GM12874 (cell line): ENCODE data around the gene LCE7A.

Experiments used
- TF ChIP-seq, protein P1 (sequence below): IDR thresholded peaks from 2 replicates; pipeline ENCODE4 v1.5.1; 2011; ENCODE audit warnings: low read depth, mild to moderate bottlenecking, control low read depth, low read length, moderate library complexity; ENCODE audit not compliant: insufficient read depth

Gene LCE7A

DNA sequence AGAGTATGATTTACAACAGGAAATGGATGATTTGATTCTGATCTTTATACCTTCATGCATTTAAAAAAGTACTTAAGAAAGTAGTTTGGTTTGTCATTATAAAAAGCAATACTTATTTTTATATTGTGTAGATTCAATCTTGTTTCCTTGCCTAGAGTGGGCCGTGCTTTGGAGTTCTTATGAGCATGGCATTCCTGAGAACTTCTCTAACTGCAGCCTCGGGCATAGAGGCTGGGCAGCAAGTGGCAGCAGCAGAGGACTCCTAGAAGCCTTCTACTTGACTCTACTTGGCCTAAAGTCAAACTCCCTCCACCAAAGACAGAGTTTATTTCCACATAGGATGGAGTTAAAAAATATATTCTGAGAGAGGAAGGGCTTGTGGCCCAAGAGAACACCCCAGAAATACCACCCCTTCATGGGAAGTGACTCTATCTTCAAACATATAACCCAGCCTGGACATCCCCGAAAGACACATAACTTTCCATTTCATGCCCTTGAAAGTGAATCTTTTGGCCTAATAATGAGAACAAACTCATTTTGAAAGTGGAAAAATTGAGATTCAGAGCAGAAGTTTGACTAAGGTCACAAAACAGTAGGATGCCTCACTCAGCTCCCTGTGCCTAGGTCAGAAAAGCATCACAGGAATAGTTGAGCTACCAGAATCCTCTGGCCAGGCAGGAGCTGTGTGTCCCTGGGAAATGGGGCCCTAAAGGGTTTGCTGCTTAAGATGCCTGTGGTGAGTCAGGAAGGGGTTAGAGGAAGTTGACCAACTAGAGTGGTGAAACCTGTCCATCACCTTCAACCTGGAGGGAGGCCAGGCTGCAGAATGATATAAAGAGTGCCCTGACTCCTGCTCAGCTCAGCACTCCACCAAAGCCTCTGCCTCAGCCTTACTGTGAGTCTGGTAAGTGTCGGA lies 48.1 kb downstream of the LCE7A start, which contains the start of gene IVL:
Gene IVL (plus strand): TSS at position 861 of the 916 bp plus-strand sequence. CDS start 1,252 bp downstream, outside the sequence.
- TF ChIP-seq, protein P1, sequence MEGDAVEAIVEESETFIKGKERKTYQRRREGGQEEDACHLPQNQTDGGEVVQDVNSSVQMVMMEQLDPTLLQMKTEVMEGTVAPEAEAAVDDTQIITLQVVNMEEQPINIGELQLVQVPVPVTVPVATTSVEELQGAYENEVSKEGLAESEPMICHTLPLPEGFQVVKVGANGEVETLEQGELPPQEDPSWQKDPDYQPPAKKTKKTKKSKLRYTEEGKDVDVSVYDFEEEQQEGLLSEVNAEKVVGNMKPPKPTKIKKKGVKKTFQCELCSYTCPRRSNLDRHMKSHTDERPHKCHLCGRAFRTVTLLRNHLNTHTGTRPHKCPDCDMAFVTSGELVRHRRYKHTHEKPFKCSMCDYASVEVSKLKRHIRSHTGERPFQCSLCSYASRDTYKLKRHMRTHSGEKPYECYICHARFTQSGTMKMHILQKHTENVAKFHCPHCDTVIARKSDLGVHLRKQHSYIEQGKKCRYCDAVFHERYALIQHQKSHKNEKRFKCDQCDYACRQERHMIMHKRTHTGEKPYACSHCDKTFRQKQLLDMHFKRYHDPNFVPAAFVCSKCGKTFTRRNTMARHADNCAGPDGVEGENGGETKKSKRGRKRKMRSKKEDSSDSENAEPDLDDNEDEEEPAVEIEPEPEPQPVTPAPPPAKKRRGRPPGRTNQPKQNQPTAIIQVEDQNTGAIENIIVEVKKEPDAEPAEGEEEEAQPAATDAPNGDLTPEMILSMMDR = no peak

DNA sequence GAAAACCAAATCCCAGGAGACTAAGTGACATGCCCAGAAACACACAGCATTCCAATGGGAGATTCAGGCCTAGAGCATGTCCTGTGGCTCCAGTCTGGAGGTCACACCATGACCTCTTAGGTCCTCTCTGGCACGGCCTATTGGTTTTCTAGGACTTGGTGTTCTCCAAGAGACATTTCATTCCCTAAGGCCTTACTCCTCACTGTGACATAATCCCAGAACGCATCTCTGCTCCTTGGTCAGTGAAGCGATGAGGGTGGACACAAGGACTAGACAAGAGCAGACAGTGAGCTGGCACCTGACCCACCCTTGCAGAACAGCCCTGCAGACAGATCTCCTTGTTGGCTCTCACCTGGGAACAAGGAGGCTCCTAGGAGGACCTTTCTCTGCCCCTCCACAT lies 49.4 kb downstream of the LCE7A start:
- TF ChIP-seq, protein P1 = no peak
